Measurements from ENCODE around the gene NPHP3.

Gene NPHP3

GRCh38 chr3:132635052-132635451, 87.2 kb downstream of the NPHP3 start:
- Histone ChIP-seq H3K79me2 (ENCODE audit: insufficient read depth, low read length) (no peaks in the 10 kb centered on the region), H3K36me3 (ENCODE audit: insufficient read depth, low read length) (peaks cover 12% of the 10 kb centered on the region), H4K20me1 (ENCODE audit: insufficient read depth, low read length) (no peaks in the 10 kb centered on the region), H3K4me2 (ENCODE audit: insufficient read depth, low read length) (no peak overlapping the region), H3K27ac (ENCODE audit: low read length) (no peak overlapping the region), H3K9ac (ENCODE audit: low read depth, low read length) (no peak overlapping the region), H2AFZ (ENCODE audit: low read depth, low read length) (no peak overlapping the region), H3K9me3 (ENCODE audit: insufficient read depth, low read length, severe bottlenecking) (no peaks in the 10 kb centered on the region), H3K4me3 (ENCODE audit: low read depth in 1 of 2, low read length in 2 of 2) (no peak overlapping the region), H3K4me1 (ENCODE audit: insufficient read depth, low read length) (no peaks in the 10 kb centered on the region), H3K27me3 (ENCODE audit: insufficient read depth, low read length, poor library complexity) (no peaks in the 10 kb centered on the region)
- ATAC-seq (ENCODE audit: insufficient read depth, low read depth) (no peak), DNase-seq (no peak)
- no peak for TF ChIP-seq EZH2 (IDR thresholded peaks at IDR 0.05; ENCODE audit: borderline replicate concordance, low read depth, low read length, severe bottlenecking)
- TF ChIP-seq CTCF (IDR thresholded peaks at IDR 0.05; ENCODE audit: borderline replicate concordance, extremely low read depth, low read length, poor library complexity, severe bottlenecking) = no peak

Measured in DND-41 (cell line).